H1 (cell line): ENCODE measurements around the gene TUBB4B. TPM values are rescaled to one million over a fixed set of nuclear protein-coding genes. Genes with fewer than 3 reads are reported as not detected.

Experiments used
- CHD2 ChIP-seq: IDR thresholded peaks from 2 replicates; pipeline ENCODE4 v1.6.1; 2012; ENCODE audit warnings: low read length, improper control_type of control experiment
- polyA plus RNA-seq, 7 experiments: library from polyadenylated mRNA; depleted of rRNA in 3 of 7; stranded (reverse) in 5 of 7; unstranded in 2 of 7; fragments of >200 nt in 5 of 7; fragments of 200-250 nt in 2 of 7; gene quantifications; 1 replicate in 5 of 7; 2 replicates in 1 of 7; 4 replicates in 1 of 7; pipeline versions ENCODE4 v1.2.1 to v1.2.3, GENCODE V29; 2011 to 2013; ENCODE audit warnings: missing spikeins in 2 of 7, mixed read lengths in 2 of 7
- total RNA-seq: library from RNA; stranded (reverse); fragmentation: NEBNext Ultra II Directional; extraction: Animal tissue kit (Norgen Biotek cat#: 25700); gene quantifications from 2 replicates; pipeline ENCODE4 v1.2.1, GENCODE V29; 2021
- TF ChIP-seq, protein P1 (sequence below): IDR thresholded peaks from 2 replicates; pipeline ENCODE4 v1.6.1; 2012; ENCODE audit warnings: inconsistent platforms

TUBB4B gene
- total and polyA plus RNA-seq, 2 of the 8 experiments (the other 6 are each of a cell fraction or from before 2014, with no cell fraction given), result 280 to 307 TPM

DNA sequence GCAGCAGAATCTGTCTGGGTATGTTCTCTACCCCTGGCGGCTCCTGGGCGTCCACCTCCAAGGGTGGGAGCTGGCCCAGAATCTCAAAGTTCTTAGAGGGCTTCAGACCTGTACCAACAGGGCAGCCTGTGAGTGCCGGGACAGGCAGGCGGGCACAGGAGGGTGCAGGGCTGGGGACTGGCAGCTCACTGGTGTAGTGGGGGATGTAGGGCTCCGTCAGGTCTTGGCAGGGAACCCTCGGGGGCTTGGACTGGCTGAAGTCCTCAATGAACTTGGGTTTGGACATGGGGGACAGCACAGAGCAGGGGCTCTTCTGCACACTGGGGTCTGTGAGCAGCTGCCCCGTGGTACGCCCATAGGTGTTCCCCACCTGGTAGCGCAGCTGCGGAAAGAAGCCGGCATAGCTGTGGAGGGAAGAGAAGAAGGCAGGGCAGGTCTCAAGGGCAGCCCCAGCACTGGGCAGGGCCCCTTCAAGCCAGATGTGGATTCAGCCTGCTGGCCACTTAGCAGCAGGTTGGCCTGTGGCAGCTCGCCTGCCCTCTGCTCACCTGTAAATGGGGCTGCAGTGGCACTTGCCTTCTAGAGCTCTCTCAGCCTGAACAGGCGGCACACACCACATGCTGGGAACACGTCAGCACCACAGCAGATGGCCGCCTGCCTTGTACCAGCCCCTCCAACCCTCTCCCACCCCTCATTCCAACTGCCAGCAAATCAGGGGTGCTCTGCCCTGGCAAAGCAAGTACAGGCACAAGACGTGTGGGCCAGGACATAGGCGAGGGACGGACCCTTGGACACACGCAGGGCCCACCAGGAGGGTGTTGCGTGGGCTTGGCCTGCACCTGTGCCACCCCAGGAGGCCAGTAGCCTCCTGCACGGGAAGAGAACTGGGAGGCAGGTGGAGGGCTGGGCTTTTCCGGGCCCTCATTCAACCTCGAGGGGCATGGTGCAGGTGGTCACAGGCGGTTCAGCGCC is 4.6 kb downstream of the TUBB4B start (continued):
- TF ChIP-seq, protein P1, sequence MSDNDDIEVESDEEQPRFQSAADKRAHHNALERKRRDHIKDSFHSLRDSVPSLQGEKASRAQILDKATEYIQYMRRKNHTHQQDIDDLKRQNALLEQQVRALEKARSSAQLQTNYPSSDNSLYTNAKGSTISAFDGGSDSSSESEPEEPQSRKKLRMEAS, result no peak
- no peak for TF ChIP-seq CHD2
